Measurements from ENCODE around the gene GATD1. TPM values are rescaled to one million over a fixed set of nuclear protein-coding genes. Genes with fewer than 3 reads are reported as not detected.

GATD1 gene
- polyA plus RNA-seq, 2 of the 4 experiments (the other 2 are of a cell fraction): 14.5 to 43.1 TPM

DNA sequence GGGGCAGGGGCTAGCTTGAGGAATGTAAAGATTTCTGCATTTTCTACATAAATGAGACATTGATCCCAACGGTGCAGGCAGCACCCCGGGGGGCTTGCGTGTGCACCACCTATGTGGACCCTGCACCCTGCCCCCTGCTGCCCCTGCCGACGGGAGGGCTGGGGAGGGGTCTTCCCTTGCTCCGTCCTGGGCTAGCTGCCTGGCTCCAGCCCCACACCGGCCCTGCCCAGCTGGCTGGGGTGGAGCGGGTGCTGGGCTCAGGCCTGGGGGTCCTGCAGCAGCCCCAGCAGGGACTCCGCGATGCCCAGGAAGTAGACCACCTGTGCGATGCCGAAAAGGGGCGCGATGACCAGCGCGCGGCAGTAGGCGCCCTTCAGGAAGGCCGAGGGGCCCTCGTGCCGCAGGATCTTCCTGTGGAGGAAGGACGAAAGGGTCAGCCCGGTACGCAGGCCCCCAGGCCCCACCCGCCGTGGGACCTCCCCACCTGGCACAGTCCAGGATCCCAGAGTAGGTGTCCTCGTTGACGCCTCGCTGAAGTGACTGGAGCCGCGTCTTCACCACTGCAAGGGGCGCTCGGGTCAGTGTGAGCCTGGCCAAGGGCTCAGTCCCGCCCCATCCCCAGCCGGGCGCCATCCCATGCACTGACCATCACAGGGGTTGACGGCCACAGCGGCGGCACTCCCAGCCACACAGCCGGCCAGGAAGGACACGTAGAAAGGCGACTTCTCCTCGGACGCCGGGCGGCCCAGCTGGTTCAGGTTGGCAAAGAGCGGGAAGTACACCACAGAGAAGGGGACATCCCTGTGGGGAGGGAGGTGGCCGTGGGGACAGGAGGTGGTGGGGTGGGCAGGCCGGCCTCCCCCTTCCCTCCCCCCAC is 14.6 kb upstream of the GATD1 start:
- DNase-seq (ENCODE audit: low read depth in 1 of 2, low spot score in 1 of 2): no peak
- no peak for ATAC-seq
- no peak for FAIRE-seq
- H3K27ac ChIP-seq: no peak overlapping the region
- H3K9me3 ChIP-seq: no peaks in the 10 kb centered on the region
- 93% methylated on average over 37 of the region's 49 CpGs for WGBS (ENCODE audit: missing lambda C conversion rate)
- CTCF ChIA-PET: interaction anchor here (0.6 to 1.0 kb wide), 2 partner anchors 49 to 65 kb away, joined by 3 read pairs; no protein-coding TSS in a partner anchor
- POLR2A ChIA-PET: interaction anchor here (1.3 to 2.1 kb wide), 2 partner anchors 15 to 17 kb away, joined by 3 to 9 read pairs; partner anchors contain the start of genes GATD1 and RPLP2
- no peak overlapping the region for H3K4me2 ChIP-seq
- H3K4me3 ChIP-seq: no peak overlapping the region
- no peak for TF ChIP-seq CEBPB (IDR thresholded peaks at IDR 0.05)
- TF ChIP-seq HDAC2 (IDR thresholded peaks at IDR 0.05): no peak
- no peak for TF ChIP-seq CBX2 (IDR thresholded peaks at IDR 0.05; ENCODE audit: borderline replicate concordance, low read depth)
- TF ChIP-seq FOXS1 (CRISPR knock-in tag; IDR thresholded peaks at IDR 0.05): no peak
- TF ChIP-seq, protein P1, sequence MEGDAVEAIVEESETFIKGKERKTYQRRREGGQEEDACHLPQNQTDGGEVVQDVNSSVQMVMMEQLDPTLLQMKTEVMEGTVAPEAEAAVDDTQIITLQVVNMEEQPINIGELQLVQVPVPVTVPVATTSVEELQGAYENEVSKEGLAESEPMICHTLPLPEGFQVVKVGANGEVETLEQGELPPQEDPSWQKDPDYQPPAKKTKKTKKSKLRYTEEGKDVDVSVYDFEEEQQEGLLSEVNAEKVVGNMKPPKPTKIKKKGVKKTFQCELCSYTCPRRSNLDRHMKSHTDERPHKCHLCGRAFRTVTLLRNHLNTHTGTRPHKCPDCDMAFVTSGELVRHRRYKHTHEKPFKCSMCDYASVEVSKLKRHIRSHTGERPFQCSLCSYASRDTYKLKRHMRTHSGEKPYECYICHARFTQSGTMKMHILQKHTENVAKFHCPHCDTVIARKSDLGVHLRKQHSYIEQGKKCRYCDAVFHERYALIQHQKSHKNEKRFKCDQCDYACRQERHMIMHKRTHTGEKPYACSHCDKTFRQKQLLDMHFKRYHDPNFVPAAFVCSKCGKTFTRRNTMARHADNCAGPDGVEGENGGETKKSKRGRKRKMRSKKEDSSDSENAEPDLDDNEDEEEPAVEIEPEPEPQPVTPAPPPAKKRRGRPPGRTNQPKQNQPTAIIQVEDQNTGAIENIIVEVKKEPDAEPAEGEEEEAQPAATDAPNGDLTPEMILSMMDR (IDR thresholded peaks at IDR 0.05): no peak
- no peak for TF ChIP-seq KDM5A (IDR thresholded peaks at IDR 0.05)
- no peak for TF ChIP-seq NR3C1 (IDR thresholded peaks at IDR 0.05)
- TF ChIP-seq MAFK (IDR thresholded peaks at IDR 0.05; ENCODE audit: partially characterized antibody): no peak
- TF ChIP-seq KDM1A (IDR thresholded peaks at IDR 0.05; ENCODE audit: low read depth): no peak
- no peak for TF ChIP-seq RARB (CRISPR knock-in tag; IDR thresholded peaks at IDR 0.05)
- no peak for TF ChIP-seq ZC3H11A (IDR thresholded peaks at IDR 0.05)
- no peak for TF ChIP-seq PBX3 (IDR thresholded peaks at IDR 0.05)
- TF ChIP-seq HOXB5 (CRISPR knock-in tag; IDR thresholded peaks at IDR 0.05): no peak
- no peak for TF ChIP-seq JUNB (IDR thresholded peaks at IDR 0.05)
- no peak for TF ChIP-seq ZSCAN20 (CRISPR knock-in tag; IDR thresholded peaks at IDR 0.05)
- TF ChIP-seq ELK1 (IDR thresholded peaks at IDR 0.05; ENCODE audit: low read depth, low read length): no peak
- TF ChIP-seq SMC3 (IDR thresholded peaks at IDR 0.05): no peak
- TF ChIP-seq, protein P2, sequence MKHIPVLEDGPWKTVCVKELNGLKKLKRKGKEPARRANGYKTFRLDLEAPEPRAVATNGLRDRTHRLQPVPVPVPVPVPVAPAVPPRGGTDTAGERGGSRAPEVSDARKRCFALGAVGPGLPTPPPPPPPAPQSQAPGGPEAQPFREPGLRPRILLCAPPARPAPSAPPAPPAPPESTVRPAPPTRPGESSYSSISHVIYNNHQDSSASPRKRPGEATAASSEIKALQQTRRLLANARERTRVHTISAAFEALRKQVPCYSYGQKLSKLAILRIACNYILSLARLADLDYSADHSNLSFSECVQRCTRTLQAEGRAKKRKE (CRISPR knock-in tag; IDR thresholded peaks at IDR 0.05; ENCODE audit: low read depth): no peak
- TF ChIP-seq EP300 (IDR thresholded peaks at IDR 0.05): no peak
- no peak for TF ChIP-seq JUN (IDR thresholded peaks at IDR 0.05)
- H3K4me1 ChIP-seq: peaks cover 48% of the 10 kb centered on the region

Measured in A549 (cell line).